Peyer's patch (tissue), 4 donors: Measurements from ENCODE around the gene NTN1. TPM values are rescaled to one million over a fixed set of nuclear protein-coding genes. Genes with fewer than 3 reads are reported as not detected.

ENCODE experiments used
- DNase-seq, 3 donors: peaks; one replicate each; pipeline ENCODE4 v3.0.0-alpha.2; 2017 to 2019
- H3K27ac ChIP-seq, 4 donors: fragments of 200-600 bp; sonication (generic); one replicate each; pipeline ENCODE4 v1.5.1; 2016 to 2019
- H3K27me3 ChIP-seq, 2 donors: fragments of 200-600 bp; sonication (generic); one replicate each; pipeline ENCODE4 v1.5.1; 2019
- H3K36me3 ChIP-seq, 3 donors: fragments of 200-600 bp; sonication (generic); one replicate each; pipeline ENCODE4 v1.5.1; 2016 to 2019
- H3K4me1 ChIP-seq, 4 donors: fragments of 200-600 bp; sonication (generic); one replicate each; pipeline ENCODE4 v1.5.1; 2016 to 2019
- H3K4me3 ChIP-seq, 4 donors: fragments of 200-600 bp; sonication (generic); 1 replicate in 3 of 4; 2 replicates in 1 of 4; pipeline ENCODE4 v1.5.1; 2016 to 2019; ENCODE audit warnings: mild to moderate bottlenecking in 1 of 4
- H3K9me3 ChIP-seq, 4 donors: fragments of 200-600 bp; sonication (generic); one replicate each; pipeline ENCODE4 v1.5.1; 2016 to 2019; ENCODE audit warnings: mild to moderate bottlenecking in 1 of 4
- CTCF ChIP-seq, 6 experiments: fragments of 450-650 bp in 4 of 6; fragments of 200-600 bp in 2 of 6; sonication (generic) in 1 of 6; IDR thresholded peaks; one replicate each; pipeline ENCODE4 v1.5.1; 2017 to 2019; ENCODE audit warnings: antibody characterized with exemption in 6 of 6, mild to moderate bottlenecking in 3 of 6, moderate library complexity in 1 of 6
- POLR2A ChIP-seq, 2 donors: fragments of 450-650 bp; IDR thresholded peaks; one replicate each; pipeline ENCODE4 v1.5.1; 2017; ENCODE audit warnings: antibody characterized with exemption in 2 of 2, mild to moderate bottlenecking in 2 of 2, moderate library complexity in 2 of 2
- total RNA-seq, 4 donors: library from RNA; depleted of rRNA; stranded (reverse); fragments of >200 nt; gene quantifications; one replicate each; pipeline ENCODE4 v1.1.0, GENCODE V29; 2016

The NTN1 gene
- total RNA-seq, 4 donors from 2014 or later, result 4.0 to 17.3 (median 10.9) TPM

- no peaks in the 10 kb centered on the region for H3K27me3 ChIP-seq
- no peaks in the 10 kb centered on the region for H3K9me3 ChIP-seq
- no peak for DNase-seq
- peak overlapping the region in 1 of 4 donors; percentile 21 for H3K27ac ChIP-seq
- no peaks in the 10 kb centered on the region for H3K36me3 ChIP-seq
- no peak overlapping the region for H3K4me3 ChIP-seq
- no peak for TF ChIP-seq CTCF (IDR thresholded peaks at IDR 0.05)
- TF ChIP-seq POLR2A (IDR thresholded peaks at IDR 0.05), result no peak
- H3K4me1 ChIP-seq, result no peaks in the 10 kb centered on the region
Measured at GRCh38 chr17:9124554-9124935, 103.2 kb downstream of the NTN1 start.

- Histone ChIP-seq H3K4me1 (no peaks in the 10 kb centered on the region), H3K27me3 (no peaks in the 10 kb centered on the region), H3K4me3 (no peak overlapping the region), H3K36me3 (no peaks in the 10 kb centered on the region), H3K27ac (no peak overlapping the region), H3K9me3 (no peaks in the 10 kb centered on the region)
- TF ChIP-seq CTCF (IDR thresholded peaks at IDR 0.05), result no peak
- TF ChIP-seq POLR2A (IDR thresholded peaks at IDR 0.05), result no peak
- no peak for DNase-seq
Measured at GRCh38 chr17:9125722-9126121, 104.4 kb downstream of the NTN1 start.

GRCh38 chr17:9127340-9127739, 106.0 kb downstream of the NTN1 start:
- no peak overlapping the region for H3K27ac ChIP-seq
- no peaks in the 10 kb centered on the region for H3K27me3 ChIP-seq
- peak in 1 of 3 donors; percentile 14 for DNase-seq
- H3K4me3 ChIP-seq, result no peak overlapping the region
- H3K4me1 ChIP-seq, result peaks cover 0 to under 1% (median 0%) of the 10 kb centered on the region in 4 donors
- no peak for TF ChIP-seq CTCF (IDR thresholded peaks at IDR 0.05)
- TF ChIP-seq POLR2A (IDR thresholded peaks at IDR 0.05), result no peak
- no peaks in the 10 kb centered on the region for H3K36me3 ChIP-seq
- H3K9me3 ChIP-seq, result no peaks in the 10 kb centered on the region

GRCh38 chr17:9131371-9131770, 110.1 kb downstream of the NTN1 start:
- TF ChIP-seq CTCF (IDR thresholded peaks at IDR 0.05), result no peak
- TF ChIP-seq POLR2A (IDR thresholded peaks at IDR 0.05), result no peak
- Histone ChIP-seq H3K27me3 (no peaks in the 10 kb centered on the region), H3K27ac (no peak overlapping the region), H3K4me3 (no peak overlapping the region), H3K9me3 (no peaks in the 10 kb centered on the region), H3K4me1 (peaks cover 0 to 11% (median 0%) of the 10 kb centered on the region in 4 donors), H3K36me3 (no peaks in the 10 kb centered on the region)
- no peak for DNase-seq

- Histone ChIP-seq H3K27me3 (no peaks in the 10 kb centered on the region), H3K9me3 (no peaks in the 10 kb centered on the region), H3K4me1 (peaks cover 0 to 11% (median 0%) of the 10 kb centered on the region in 4 donors), H3K4me3 (no peak overlapping the region), H3K27ac (no peak overlapping the region), H3K36me3 (no peaks in the 10 kb centered on the region)
- TF ChIP-seq POLR2A (IDR thresholded peaks at IDR 0.05), result no peak
- no peak for TF ChIP-seq CTCF (IDR thresholded peaks at IDR 0.05)
- peak in 2 of 3 donors; percentile 61 to 74 for DNase-seq
Measured at GRCh38 chr17:9132291-9132690, 111.0 kb downstream of the NTN1 start.
